HG02852 (cell line): ENCODE data around the gene RFX1.
"Not testable (repeated sequence)": the region's sequence is repeated elsewhere in the genome, so short reads cannot be mapped to it uniquely, and the experiment has no call there.

Experiments
- ATAC-seq: cut with Tn5 transposase; IDR thresholded peaks from one replicate; pipeline ENCODE4 v1.9.1; 2021; ENCODE audit warnings: mild to moderate bottlenecking, moderate library complexity; ENCODE audit not compliant: unreplicated experiment

Gene RFX1

DNA sequence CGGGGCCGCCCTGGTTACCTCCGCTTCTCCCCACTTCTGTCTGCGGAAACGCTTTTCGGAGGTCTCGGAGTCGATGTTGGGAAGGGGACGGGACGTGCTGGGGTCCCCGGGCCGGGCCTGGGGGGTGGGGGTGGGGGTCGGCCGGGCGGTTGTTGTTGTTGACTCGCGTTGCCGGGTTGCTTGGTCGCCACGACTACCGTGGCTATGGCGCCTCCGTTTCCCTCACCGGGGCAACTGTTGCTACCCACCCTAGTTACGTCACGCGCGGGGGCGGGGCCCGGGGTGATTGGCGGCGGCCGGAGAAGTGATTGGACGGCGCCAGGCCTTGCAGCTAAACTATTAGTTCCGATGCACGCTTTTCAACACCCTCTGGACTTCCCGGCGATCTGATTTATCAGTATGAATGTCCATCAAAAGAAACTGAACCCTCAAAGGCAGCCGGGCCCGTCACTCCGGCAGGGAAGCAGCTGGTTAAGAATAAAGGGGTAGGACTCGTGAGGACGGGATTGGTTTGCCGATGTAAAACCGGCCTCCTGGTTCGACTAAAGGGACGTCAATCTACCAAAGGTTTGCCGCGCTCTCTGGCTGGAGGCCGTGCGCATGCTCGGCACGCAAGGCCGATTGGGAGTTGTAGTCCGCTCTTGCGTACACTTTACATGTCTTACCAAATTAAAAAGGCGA lies at the start of gene RFX1:
RFX1 (minus strand) TSS at position 236 of the 681 bp plus-strand sequence. CDS start 12,477 bp downstream, outside the sequence.
- peak; percentile 72 for ATAC-seq

GRCh38 chr19:14055396-14055795 lies 49.3 kb upstream of the RFX1 start:
- no peak for ATAC-seq

DNA sequence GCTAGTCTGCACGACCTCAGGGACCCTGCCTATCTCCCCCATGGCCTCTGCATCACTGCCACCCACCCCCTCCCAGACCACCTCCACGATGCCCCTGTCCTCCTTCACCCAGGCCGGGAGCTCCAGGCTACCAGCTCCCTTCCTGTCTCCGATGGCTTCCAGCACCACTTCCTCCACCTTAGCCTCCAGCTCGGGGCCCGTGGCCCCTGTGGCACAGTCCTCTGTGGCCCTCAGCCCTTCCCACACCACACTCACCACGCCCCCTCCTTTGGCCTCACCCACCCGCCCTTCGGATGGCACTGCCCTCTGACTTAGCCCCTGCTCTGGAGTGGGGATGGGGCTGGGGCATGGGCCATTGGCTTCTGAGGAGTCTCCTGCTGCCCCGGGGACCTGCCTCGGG lies 48.6 kb upstream of the RFX1 start:
- no peak for ATAC-seq

- no peak for ATAC-seq
Measured at GRCh38 chr19:14054099-14054498, 48.0 kb upstream of the RFX1 start.

- ATAC-seq, result no peak
Measured at GRCh38 chr19:14053500-14053899, 47.4 kb upstream of the RFX1 start.

GRCh38 chr19:14053032-14053431 lies 46.9 kb upstream of the RFX1 start:
- ATAC-seq, result no peak

DNA sequence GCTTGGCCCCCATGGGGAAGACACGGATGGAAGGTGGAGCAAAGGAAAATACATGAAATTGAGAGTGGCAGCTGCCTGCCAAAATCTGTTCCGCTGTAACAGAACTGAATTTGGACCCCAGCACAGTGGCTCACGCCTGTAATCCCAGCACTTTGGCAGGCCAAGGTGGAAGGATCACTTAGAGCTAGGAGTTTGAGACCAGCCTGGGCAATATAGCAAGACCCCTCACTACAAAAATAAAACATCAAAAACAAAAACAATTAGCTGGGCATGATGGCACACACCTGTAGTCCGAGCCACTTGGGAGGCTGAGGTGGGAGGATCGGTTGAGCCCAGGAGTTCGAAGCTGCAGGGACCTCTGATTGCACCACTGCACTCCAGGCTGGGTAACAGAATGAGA lies 46.4 kb upstream of the RFX1 start:
- ATAC-seq, result no peak

GRCh38 chr19:14051980-14052379 lies 45.9 kb upstream of the RFX1 start:
- ATAC-seq, result no peak

GRCh38 chr19:14050961-14051360 lies 44.8 kb upstream of the RFX1 start:
- not testable (repeated sequence) for ATAC-seq

- ATAC-seq, result no peak
Measured at GRCh38 chr19:14050512-14050911, 44.4 kb upstream of the RFX1 start.

DNA sequence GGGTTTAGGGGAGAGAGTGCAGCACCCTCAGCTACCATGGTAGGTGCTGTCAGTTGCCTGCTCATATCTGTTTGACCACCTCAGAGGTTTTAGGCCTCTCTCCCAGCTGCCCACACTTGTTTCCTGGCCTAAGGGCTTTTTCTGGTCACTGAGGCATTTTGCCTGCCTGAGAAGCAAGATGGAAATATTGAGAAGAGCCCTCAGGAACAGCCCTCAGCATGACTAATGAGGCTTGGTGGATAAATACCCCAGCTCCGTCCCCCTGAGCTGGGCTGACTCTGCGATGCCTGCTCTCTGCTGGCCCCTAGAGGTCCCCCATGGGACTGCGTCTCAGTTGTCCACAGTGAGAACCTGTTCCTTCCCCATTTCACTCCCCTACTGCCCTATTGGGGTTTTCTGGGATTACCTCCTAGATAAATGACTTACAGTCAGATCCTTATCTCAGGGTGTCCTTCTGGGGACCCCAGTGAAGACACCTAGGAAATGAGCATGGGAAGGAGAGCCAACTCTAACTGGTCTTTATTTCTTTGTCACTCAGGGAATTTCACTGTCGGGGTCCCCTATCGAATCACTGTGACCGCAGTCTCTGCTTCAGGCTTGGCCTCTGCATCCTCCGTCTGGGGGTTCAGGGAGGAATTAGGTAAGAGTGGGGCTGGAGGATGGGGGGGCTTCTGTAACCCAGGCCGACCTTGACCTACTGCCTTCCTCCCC lies 42.5 kb upstream of the RFX1 start:
- ATAC-seq, result no peak

GRCh38 chr19:14047866-14048265 lies 41.7 kb upstream of the RFX1 start:
- not testable (repeated sequence) for ATAC-seq

DNA sequence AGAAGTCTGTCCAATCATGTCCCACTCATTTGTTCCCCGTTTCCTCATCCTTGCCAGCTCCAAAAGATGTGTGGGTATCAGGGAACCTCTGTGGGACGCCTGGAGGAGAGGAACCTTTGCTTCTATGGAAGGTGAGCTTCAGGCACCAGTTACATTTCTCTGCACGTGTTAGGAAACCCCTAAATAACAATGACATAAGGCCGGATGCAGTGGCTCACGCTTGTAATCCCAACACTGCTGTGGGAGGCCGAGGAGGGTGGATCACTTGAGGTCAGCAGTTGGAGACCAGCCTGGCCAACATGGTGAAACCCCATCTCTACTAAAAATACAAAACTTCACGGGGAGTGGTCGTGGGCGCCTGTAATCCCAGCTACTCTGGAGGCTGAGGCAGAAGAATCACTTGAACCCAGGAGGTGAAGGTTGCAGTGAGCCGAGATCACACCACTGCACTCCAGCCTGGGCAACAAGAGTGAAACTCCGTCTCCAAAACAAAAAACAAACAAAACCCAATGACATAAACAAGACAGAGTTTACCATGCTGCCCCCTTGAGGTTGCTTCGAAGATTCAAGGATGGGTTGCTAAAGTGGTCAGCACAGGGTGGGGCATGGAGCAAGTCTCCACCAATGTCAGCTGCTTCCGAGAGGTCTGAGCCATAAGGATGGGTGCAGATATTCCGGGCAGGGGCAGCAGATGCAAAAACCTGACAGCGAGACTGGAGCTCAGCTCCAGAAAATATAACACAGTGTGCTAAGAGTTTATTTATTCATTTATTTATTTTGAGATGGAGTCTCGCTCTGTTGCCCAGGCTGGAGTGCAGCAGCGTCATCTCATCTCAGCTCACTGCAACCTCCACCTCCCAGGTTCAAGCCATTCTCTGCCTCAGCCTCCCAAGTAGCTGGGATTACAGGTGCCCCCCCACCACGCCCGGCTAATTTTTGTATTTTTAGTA lies 36.8 kb upstream of the RFX1 start:
- ATAC-seq, result not testable (repeated sequence)

DNA sequence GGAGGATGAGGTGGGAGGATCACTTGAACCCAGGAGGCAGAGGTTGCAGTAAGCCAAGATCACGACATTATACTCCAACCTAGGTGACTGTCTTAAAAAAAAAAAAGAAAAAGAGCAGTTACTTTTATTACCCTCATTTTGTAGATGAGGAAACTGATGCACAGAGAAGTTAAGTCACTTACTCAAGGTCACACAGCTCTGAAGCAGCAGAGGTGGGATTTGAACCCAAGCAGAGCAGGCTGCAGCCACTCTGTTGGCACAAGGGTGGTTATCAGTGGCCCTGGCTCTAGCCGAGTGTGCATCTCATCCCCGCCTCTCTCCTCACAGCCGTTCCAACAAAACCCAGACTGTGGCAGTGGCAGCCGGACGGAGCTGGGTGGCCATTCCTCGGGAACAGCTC lies 33.1 kb upstream of the RFX1 start:
- no peak for ATAC-seq

GRCh38 chr19:14035706-14036105 lies 29.6 kb upstream of the RFX1 start:
- no peak for ATAC-seq

- not testable (repeated sequence) for ATAC-seq
Measured at GRCh38 chr19:14035159-14035558, 29.0 kb upstream of the RFX1 start.

GRCh38 chr19:14033946-14034345 lies 27.8 kb upstream of the RFX1 start:
- ATAC-seq, result no peak

GRCh38 chr19:14031719-14032480 lies 25.8 kb upstream of the RFX1 start, which contains the start of gene IL27RA:
IL27RA (plus strand) TSS chr19:14031762; CDS start chr19:14031873, 111 bp downstream.
- peak; percentile 67 for ATAC-seq

- ATAC-seq, result no peak
Measured at GRCh38 chr19:14030997-14031718, 25.0 kb upstream of the RFX1 start.

DNA sequence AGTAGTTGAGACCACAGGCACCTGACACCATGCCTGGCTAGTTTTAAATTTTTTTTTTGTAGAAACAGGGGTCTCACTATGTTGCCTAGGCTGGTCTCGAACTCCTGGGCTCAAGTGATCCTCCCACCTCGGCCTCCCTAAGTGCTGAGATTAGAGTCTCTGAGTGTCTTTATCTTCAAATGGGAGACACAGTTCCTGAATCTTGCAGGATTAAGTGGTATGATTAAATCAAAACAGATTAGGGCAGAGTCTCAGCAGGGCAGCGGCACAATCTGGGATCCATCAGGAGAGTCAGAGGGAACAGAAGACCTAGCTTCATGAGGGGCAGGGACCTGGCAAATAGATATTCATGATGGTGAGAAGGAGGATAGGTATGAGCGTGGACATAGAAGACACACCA lies 22.8 kb upstream of the RFX1 start:
- no peak for ATAC-seq
